Activated naive CD8-positive, alpha-beta T cell treated with anti-CD3 and anti-CD28 coated beads, Interleukin-2, amount 50 U/mL, for 16 hours (primary cell): ENCODE measurements around the gene STMND1.

Experiments used
- DNase-seq: peaks from one replicate; pipeline ENCODE4 v3.0.0-alpha.2; 2020; ENCODE audit warnings: low read depth, low spot score

STMND1 gene

DNA sequence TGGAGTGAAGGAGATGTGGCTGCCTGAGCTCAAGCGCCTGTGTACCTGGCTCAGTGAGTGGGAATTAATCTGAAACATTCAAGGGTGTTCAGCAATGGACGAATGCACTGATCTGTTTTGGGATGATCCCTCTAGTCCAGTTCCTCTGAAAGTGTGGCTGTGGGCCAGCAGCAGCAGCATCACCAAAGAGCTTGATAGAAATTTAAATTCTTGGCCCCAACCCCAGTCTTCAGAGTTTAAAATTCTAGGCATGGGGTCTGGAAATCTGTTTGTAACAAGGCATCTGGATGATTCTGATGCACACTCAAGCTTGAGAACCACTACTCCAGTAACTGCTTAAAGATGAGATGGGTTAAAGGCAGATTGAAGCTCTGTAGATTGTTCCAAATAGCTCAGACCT lies 59.2 kb downstream of the STMND1 start:
- no peak for DNase-seq

DNA sequence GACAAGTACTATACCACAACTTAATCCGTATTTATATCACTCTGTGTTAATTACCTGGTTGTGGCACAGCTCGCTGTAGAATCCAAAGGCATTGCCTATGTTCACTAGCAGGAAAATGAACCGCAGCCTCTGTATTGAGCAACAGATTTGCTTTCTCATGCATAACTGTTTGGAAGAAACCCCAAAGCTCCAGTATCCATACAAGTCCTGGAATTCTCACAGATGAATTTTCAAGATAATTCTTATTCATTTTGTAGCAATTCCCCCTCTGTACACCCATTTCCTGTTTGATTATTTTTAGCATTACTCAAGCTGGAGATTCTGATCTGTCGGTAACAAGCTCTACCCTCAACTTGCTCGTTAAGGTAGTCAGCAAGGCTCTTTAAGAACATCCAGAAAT lies 63.5 kb downstream of the STMND1 start:
- no peak for DNase-seq

GRCh38 chr6:17167327-17167979 lies 65.6 kb downstream of the STMND1 start:
- DNase-seq = no peak

DNA sequence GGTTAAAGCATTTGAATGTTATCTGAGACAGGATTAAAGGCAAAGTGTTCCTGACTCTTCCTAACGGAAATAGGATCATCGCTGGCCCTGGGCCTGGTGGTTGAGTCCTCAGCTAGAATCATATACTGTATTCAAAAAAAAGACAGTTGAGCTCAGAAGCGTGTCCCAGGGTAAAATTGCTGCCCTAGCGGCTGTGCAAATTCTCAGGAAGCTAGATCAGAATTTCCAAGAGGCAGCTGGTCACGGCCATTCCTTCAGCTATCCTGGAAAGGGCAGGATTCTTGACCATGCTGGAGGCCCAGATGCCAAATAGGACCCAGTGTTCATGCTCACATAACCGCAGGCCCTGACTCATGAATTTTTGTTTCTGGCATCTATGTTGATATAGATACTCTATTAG lies 67.4 kb downstream of the STMND1 start:
- no peak for DNase-seq

- no peak for DNase-seq
These were observed 67.9 kb downstream of the STMND1 start for GRCh38 chr6:17169711-17170110.

DNA sequence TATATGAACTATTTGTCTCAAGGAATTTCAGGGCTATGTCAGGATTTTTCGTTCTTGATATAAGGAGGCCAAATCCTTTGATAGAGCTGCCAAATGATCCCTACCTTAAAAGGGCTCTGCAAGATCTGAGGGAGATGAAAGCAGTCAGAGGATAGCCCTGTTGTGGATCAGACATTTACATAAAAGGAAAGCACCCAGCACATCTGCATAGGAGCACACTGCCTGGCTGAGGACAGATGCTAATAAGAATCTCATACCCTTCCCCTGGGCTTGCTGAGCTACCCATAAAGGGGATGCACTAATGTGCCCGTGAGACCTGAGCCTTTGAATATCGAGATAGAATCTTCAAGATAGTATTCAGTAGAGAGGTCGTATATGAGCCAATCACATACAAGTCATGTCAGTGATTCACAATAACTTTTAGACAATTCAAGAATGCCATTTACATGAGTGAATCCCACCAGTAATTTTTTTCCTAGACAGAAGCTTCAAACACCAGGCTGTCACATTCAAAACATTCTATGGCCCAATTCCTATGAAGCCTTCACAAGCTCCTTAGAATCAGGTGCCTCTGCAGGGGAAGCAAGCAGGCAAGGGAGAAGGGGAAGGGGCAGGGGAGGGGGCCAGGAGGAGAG lies 71.1 kb downstream of the STMND1 start:
- no peak for DNase-seq

DNA sequence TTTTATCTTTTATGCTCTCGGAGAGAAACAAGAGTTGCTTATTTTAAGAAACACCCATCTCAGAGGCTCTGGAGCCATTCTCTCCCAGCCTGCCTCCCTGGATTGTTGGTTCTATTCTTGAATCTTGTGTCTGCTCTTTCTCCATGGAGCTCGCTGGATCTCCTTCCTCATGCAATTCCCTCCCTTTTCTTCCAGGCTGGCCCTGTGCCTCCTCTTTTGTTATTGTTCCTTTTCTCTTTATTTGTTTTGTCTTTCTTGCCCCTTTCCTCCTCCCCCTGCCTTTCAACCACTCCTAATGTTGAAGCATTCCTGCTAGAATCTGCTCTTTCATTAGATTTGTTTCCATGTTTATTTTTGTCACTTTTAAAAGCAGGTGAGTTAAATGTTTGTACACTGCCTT lies 76.5 kb downstream of the STMND1 start:
- DNase-seq = no peak

DNA sequence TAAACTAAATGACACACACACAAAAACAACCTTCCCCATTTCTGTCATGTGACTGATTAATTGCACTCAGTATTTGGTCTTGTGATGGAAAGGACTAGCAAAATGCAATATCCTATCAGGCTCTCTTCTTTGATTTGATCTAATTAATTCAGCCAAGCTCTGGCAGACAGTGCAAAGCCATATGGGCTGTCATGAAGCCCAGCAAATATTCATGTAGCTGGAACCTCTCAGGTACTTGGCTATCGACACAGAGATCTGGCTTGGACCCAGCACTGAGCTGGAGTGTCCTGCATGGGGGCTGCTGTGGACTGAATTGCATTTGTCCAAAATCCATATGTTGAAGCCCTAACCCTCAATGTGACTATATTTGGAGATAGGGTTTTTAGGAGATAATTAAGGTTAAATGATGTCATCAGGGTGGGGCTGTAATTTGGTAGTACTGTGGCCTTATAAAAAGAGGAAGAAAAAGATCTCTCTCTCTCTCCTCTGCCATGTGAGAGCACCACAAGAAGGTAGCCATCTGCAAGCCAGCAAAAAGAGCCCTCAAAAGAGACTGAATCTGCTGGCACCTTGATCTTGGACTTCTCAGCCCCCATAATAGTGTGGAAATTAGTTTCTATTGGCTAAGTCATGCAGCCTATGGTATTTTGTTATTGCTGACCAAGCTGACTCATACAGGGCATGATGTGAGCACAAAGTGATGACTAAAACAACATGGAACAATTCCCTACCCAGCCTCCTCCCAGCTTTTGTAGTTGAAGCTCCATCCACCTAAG lies 77.1 kb downstream of the STMND1 start:
- DNase-seq = no peak

GRCh38 chr6:17179530-17180073 lies 77.8 kb downstream of the STMND1 start:
- no peak for DNase-seq
